CD4-positive, alpha-beta T cell (primary cell): ENCODE results near the gene ATP10A. TPM values are rescaled to one million over a fixed set of nuclear protein-coding genes. Genes with fewer than 3 reads are reported as not detected.

ENCODE experiments used
- ATAC-seq: fragments of 200-7000 bp; cut with Tn5 transposase; one replicate; pipeline ENCODE4 v1.10.0; 2022; ENCODE audit warnings: mild to moderate bottlenecking; ENCODE audit not compliant: poor library complexity
- CTCF ChIA-PET: fragments of 350-600 bp; sonication (Branson Sonifier 250); formaldehyde crosslinking; loops from one replicate; lab custom pipeline; 2021; ENCODE audit warnings: antibody characterized with exemption, inconsistent platforms; lab: Charles Lee
- POLR2A ChIA-PET: fragments of 350-600 bp; sonication (Branson Sonifier 250); formaldehyde crosslinking; loops from one replicate; lab custom pipeline; 2021; ENCODE audit warnings: antibody characterized with exemption, inconsistent platforms; lab: Charles Lee
- DNase-seq, 14 experiments: peaks; one replicate each; pipeline ENCODE4 v3.0.0-alpha.2; 2013 to 2020; ENCODE audit warnings: mixed read lengths in 2 of 14
- H3K27ac ChIP-seq, 2 donors: one replicate each; pipeline versions ENCODE4 v1.5.1 to v1.7.0; 2013; ENCODE audit warnings: low read length in 2 of 2, low read depth in 1 of 2, mild to moderate bottlenecking in 1 of 2
- H3K27me3 ChIP-seq, 2 experiments: 1 replicate in 1 of 2; 2 replicates in 1 of 2; pipeline versions ENCODE4 v1.6.1 to v1.7.0; 2013; ENCODE audit warnings: low read length in 2 of 2, control low read depth in 1 of 2, mild to moderate bottlenecking in 1 of 2, moderate library complexity in 1 of 2; ENCODE audit not compliant: insufficient read depth in 2 of 2, control insufficient read depth in 1 of 2
- H3K36me3 ChIP-seq: one replicate; pipeline ENCODE4 v1.6.1; 2013; ENCODE audit warnings: low read length, control low read depth; ENCODE audit not compliant: insufficient read depth
- H3K4me1 ChIP-seq: one replicate; pipeline ENCODE4 v1.6.1; 2013; ENCODE audit warnings: low read length, control low read depth; ENCODE audit not compliant: insufficient read depth
- H3K4me3 ChIP-seq: one replicate; pipeline ENCODE4 v1.5.1; 2013; ENCODE audit warnings: mild to moderate bottlenecking, low read length, moderate library complexity
- H3K9me3 ChIP-seq, 2 experiments: 1 replicate in 1 of 2; 2 replicates in 1 of 2; pipeline versions ENCODE4 v1.6.1 to v1.7.0; 2013; ENCODE audit warnings: low read length in 2 of 2, mild to moderate bottlenecking in 2 of 2, control low read depth in 1 of 2, moderate library complexity in 1 of 2; ENCODE audit not compliant: control insufficient read depth in 1 of 2, insufficient read depth in 1 of 2
- H3K27ac Mint-ChIP-seq: one replicate; pipeline ENCODE4 v1.8.0; 2020; ENCODE audit warnings: mixed read lengths
- H3K27me3 Mint-ChIP-seq: one replicate; pipeline ENCODE4 v1.8.0; 2021; ENCODE audit warnings: mixed read lengths
- H3K36me3 Mint-ChIP-seq: one replicate; pipeline ENCODE4 v1.8.0; 2021; ENCODE audit warnings: low read depth, mixed read lengths
- H3K4me1 Mint-ChIP-seq: one replicate; pipeline ENCODE4 v1.8.0; 2021; ENCODE audit warnings: low read depth, mixed read lengths
- H3K4me3 Mint-ChIP-seq: one replicate; pipeline ENCODE4 v1.8.0; 2020; ENCODE audit warnings: mild to moderate bottlenecking, mixed read lengths
- H3K9me3 Mint-ChIP-seq: one replicate; pipeline ENCODE4 v1.8.0; 2020; ENCODE audit warnings: mixed read lengths
- CTCF ChIP-seq: fragments of 200-600 bp; IDR thresholded peaks from one replicate; pipeline ENCODE4 v1.8.0; 2022; ENCODE audit warnings: antibody characterized with exemption, mild to moderate bottlenecking
- intact Hi-C, 2 experiments: fragments of 100-400 bp; cut with DNase I in 1 of 2; cut with micrococcal nuclease in 1 of 2; formaldehyde crosslinking; loops; one replicate each; pipeline versions ENCODE4 v1.15.1 to v1.9.0; 2023 to 2025; cut with DNase I, micrococcal nuclease
- total RNA-seq, 174 experiments: library from RNA in 2 of 174; stranded (reverse) in 2 of 174; gene quantifications; one replicate each; pipeline ENCODE4 v1.2.3 and lab custom pipeline; 2021 to 2026

The ATP10A gene
- total RNA-seq, 2 experiments from 2014 or later, result 30.0 to 30.4 TPM

- Mint-ChIP-seq H3K4me3 (no peak overlapping the region), H3K27ac (no peak overlapping the region), H3K27me3 (no peaks in the 10 kb centered on the region), H3K4me1 (no peaks in the 10 kb centered on the region), H3K9me3 (no peaks in the 10 kb centered on the region), H3K36me3 (peaks cover 18% of the 10 kb centered on the region)
- Histone ChIP-seq H3K27ac (no peak overlapping the region), H3K4me3 (no peak overlapping the region), H3K4me1 (no peaks in the 10 kb centered on the region), H3K9me3 (no peaks in the 10 kb centered on the region), H3K27me3 (no peaks in the 10 kb centered on the region), H3K36me3 (peaks cover 23% of the 10 kb centered on the region)
- TF ChIP-seq CTCF, result no peak
- no peak for ATAC-seq
- ChIA-PET CTCF (no interaction called here), POLR2A (no interaction called here)
- intact Hi-C loops, result no loop called here
- DNase-seq, result no peak
Measured at GRCh38 chr15:25705433-25706115, 157.6 kb downstream of the ATP10A start.

DNA sequence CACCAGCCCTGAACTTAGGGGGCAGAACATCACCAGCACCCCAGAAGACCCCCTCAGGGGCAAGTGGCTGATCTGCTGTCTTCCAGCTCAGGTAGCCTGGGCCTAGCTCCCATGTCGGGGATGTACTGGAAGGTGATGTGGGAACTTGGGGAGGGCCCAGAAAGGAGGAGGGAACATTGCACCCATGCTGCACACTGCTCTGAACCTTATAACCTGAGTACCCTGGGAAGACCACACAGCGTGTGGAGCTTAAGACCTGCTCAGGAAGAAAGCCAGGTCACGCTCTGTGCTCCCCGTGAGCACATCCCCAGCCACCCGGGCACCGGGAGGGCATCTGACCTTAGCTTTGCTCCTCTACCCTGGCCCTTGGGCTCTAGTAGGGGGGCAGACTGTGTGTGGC lies 159.4 kb downstream of the ATP10A start:
- intact Hi-C loops, result no loop called here
- TF ChIP-seq CTCF, result no peak

GRCh38 chr15:25701721-25702465 lies 161.2 kb downstream of the ATP10A start:
- ChIA-PET POLR2A (no interaction called here), CTCF (no interaction called here)
- intact Hi-C loops, result no loop called here
- no peaks in the 10 kb centered on the region for H3K9me3 ChIP-seq
- H3K4me3 ChIP-seq, result no peak overlapping the region
- H3K9me3 Mint-ChIP-seq, result no peaks in the 10 kb centered on the region
- peaks cover 52% of the 10 kb centered on the region for H3K36me3 Mint-ChIP-seq
- TF ChIP-seq CTCF, result no peak
- H3K27me3 ChIP-seq, result no peaks in the 10 kb centered on the region
- H3K4me1 ChIP-seq, result no peaks in the 10 kb centered on the region
- no peak overlapping the region for H3K4me3 Mint-ChIP-seq
- no peaks in the 10 kb centered on the region for H3K4me1 Mint-ChIP-seq
- peaks cover 49% of the 10 kb centered on the region for H3K36me3 ChIP-seq
- DNase-seq, result no peak
- H3K27me3 Mint-ChIP-seq, result no peaks in the 10 kb centered on the region
- no peak overlapping the region for H3K27ac ChIP-seq
- no peak for ATAC-seq
- no peak overlapping the region for H3K27ac Mint-ChIP-seq

More for the DNA sequence above, 159.4 kb downstream of the ATP10A start:
- H3K27ac Mint-ChIP-seq, result no peak overlapping the region
- H3K9me3 Mint-ChIP-seq, result no peaks in the 10 kb centered on the region
- ChIA-PET CTCF (no interaction called here), POLR2A (no interaction called here)
- no peaks in the 10 kb centered on the region for H3K4me1 ChIP-seq
- no peak for ATAC-seq
- DNase-seq, result no peak
- H3K36me3 ChIP-seq, result peaks cover 38% of the 10 kb centered on the region
- no peaks in the 10 kb centered on the region for H3K4me1 Mint-ChIP-seq
- H3K4me3 ChIP-seq, result no peak overlapping the region
- no peak overlapping the region for H3K27ac ChIP-seq
- H3K9me3 ChIP-seq, result no peaks in the 10 kb centered on the region
- H3K4me3 Mint-ChIP-seq, result no peak overlapping the region
- H3K36me3 Mint-ChIP-seq, result peaks cover 33% of the 10 kb centered on the region
- no peaks in the 10 kb centered on the region for H3K27me3 Mint-ChIP-seq
- H3K27me3 ChIP-seq, result no peaks in the 10 kb centered on the region
